GM19468 (cell line): Measurements from ENCODE around the gene GSDMA.
A peak's percentile ranks its signal among the peaks of the same experiment; 100 is the strongest.

Experiments used
- ATAC-seq: cut with Tn5 transposase; IDR thresholded peaks from one replicate; pipeline ENCODE4 v1.9.1; 2021; ENCODE audit warnings: mild to moderate bottlenecking, moderate library complexity, moderate number of reproducible peaks; ENCODE audit not compliant: unreplicated experiment; ENCODE audit errors: extremely low read depth

Gene GSDMA

DNA sequence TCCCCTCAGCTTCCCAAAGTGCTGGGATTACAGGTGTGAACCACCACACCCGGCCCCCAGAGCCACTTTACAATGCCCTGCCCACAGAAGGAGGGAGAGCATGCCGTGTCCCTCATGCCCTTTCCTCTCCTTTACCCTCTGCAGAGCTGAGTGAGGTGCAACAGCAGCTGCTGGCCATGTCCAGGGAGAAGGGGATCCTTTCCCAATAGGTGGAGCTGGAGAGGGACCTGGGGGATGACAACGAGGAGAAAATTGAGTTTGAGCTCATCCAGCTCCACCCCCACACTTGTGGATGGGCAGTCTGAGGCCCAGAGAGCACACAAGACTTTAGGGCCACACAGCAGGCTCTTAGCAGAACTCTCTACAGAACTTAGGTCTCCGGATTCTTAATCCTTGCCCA lies 7.9 kb upstream of the GSDMA start:
- ATAC-seq: no peak

DNA sequence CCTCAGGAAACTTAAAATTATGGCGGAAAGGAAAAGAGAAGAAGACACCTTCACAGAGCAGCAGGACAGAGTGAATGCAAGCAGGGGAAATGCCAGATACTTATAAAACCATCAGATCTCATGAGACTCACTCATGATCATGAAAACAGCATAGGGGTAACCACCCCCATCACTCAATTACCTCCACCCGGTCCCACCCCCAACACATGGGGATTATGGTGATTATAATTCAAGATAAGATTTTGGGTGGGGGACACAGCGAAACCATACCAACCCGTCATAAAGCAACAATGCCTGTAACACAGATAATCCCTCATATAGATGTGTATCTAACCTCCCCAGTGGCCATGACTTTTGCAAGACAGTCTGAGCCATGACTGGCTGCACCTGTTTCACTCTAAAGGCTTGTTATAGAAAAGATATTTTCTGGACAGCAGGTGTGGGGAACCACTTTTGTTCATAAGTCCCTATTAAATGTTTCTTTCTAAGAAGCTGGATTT lies 7.0 kb upstream of the GSDMA start:
- no peak for ATAC-seq

DNA sequence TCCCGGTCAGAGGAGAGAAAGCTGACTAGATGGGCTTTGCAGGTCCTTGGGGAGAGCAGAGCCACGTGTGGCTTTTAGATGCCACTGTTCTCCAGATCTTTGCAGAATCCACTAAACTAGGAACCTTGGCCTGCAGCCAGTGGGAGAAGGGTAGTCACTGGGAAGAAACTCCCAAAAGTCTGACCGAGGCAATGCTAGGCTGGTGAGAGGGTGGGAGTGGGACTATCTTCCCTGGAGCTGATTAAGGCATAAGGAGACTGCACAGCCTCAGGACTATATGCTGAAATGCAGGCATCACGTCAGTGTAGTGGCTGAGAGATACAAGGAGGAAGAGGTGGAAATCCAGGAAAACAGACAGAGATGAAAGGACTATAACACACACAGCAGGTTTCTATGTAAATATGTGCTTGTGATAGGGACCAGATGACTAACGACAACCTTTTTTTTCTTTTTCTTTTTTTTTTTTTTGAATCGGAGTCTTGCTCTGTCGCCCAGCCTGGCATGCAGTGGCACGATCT lies 2.2 kb upstream of the GSDMA start:
- no peak for ATAC-seq

DNA sequence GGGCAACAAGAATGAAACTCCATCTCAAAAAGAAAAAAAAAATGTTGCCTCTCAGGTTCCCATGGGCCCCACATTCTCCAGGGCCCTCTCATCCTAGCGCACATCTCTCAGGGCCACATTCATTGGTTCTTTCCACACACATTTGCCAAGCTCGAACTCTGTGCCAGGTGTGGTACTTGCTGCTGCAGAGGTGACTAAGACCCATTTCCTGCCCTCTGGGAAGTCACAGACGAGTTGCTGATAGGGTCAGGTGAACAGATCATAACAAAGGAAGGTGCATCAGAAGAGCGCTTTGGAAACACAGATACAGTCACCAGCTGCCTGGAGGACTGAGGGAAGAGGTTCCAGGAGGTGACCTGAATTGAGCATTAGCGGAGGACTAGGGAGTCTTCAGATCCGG lies 1.0 kb downstream of the GSDMA start:
- no peak for ATAC-seq

DNA sequence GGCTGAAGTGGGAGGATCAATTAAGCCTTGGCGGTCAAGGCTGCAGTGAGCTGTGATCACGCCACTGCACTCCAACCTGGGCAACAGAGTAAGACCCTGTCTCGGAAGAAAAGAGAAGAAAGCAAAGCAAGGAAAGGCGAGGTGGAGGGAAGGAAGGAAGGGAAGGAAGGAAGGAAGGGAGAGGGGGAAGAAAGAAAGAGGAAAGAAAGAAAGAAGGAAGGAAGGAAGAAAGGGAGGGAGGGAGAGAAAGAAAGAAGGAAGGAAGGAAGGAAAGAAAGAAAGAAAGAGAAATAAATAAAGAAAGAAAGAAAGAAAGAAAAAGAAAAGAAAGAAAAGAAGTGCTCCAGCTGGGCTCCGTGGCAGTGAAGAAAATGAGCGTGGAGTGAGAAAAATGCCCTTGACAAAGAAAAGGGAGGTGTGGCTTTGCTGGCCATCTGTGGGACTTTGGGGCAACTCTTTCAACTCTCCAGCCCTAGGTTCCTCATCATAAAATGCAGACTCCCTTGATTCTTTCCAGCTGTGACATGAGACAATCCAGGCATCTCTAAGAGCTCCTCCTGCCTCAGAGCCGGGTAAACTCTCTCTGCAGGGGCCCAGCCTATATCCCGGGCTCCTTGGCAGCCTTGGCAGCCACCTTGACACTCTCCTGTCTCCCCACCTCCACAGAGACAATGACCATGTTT lies 2.4 kb downstream of the GSDMA start:
- ATAC-seq: no peak

DNA sequence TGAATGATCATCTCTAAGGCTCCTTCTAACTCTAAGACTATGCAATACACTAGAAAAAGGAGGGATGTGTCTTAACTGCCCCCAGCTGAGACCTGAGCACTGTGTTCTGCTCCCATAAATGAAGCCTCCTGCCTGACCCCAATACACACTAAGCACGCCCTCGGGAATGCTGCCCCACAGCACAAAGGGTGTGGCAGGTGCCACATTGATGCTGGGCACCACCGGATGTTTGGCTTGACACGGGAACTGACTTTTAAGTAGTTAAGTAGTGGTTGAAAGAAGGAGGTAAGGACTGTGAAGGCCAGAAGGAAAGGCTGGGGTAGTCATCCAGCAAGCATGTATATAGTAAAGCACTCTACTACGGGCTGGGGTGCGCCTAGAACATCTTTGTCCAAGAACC lies 4.0 kb downstream of the GSDMA start:
- no peak for ATAC-seq

DNA sequence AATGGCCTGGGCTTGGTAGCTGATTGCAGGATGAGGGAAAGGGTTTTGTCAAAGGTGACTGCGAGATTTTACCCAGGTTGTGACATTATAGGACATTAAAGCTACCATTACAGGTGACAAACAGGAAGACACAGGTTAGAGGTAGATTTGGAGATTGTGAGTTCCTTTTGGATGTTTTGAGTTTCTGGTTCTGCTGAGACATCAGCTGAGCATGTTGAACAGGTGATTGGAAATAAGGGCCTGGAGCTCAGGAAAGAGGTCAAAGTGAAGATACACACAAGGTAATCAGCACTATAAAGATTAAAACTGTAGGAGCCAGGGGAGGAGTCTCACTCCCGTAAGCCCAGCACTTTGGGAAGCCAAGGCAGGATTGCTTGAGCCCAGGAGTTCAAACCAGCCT lies 6.0 kb downstream of the GSDMA start:
- ATAC-seq: no peak

DNA sequence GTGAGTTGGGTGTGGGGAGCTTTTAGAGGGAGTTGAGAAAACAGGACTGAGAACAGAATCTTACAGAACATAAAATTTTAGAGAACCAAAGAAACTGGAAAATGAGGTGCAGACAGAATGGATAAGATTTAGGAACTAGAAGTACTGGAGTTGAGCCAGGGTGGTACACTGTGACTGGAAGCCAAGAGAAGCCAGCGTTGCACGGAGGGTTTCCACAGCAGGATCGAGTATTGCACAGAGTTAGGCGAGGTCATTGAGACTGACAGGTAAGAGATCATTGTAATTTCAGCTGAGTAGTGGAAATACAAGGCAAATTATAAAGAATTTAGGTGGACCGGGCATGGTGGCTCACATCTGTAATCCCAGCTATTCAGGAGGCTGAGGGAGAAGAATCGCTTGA lies 6.6 kb downstream of the GSDMA start:
- ATAC-seq: no peak

DNA sequence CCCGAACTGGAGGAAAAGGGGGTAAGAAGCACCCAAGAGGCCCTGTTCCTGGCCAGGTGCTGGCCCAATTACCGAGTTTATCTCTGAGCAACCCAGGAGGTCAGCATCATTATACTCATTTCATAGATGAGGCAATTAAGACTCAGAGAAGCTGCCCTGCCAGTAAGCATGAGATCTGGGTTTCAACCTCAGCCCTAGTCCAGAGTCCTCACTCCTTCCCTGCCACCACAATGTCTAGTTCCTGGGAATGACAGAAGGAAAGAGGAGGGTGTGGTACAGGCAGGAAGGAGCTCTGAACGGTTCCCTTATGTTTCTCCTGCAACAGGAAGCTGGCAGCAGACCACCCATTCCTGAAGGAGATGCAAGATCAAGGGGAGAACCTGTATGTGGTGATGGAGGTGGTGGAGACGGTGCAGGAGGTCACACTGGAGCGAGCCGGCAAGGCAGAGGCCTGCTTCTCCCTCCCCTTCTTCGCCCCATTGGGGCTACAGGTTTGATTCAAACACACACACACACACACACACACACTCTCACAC lies 7.4 kb downstream of the GSDMA start:
- ATAC-seq: no peak

DNA sequence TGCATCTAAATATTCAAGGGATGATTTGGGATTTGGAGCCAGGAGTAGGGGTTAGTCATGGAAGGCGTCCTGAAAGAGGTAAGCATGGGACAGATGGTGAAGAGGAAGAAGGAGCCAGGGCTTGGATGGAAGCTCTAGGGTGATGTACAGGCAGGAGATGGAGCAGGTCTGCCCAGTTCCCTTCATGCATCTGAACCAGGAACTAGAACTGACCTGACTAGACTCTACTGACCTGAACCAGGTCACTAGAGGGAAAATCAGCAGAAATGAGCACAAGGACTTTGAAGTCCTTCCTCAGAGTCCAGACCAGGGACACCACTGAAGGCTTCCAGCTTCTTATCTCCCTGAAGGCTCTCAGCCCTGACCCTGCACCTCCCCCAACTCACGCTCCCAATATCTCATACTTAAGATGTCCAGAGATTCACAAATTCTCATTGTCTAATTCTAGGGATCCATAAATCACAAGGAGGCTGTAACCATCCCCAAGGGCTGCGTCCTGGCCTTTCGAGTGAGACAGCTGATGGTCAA lies 8.3 kb downstream of the GSDMA start:
- ATAC-seq: no peak

DNA sequence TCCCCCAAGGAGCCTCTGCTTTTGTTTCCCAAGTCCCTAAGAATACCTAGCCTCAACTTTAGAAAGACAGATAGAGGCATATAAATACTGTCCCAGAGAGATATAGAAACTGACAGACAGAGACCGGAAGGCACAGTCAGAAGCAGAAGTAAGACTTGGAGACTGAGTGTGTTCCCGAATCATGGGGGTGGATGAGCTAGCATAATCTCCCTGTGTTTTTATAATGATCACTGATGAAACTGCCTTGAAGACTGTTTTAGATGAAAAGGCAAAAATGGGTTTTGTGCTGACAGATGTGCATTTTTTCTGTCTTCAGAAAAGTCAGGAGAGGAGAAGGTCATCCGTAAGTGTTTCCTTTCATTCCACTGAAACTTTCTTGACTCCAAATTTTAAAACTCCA lies 9.5 kb downstream of the GSDMA start:
- no peak for ATAC-seq

DNA sequence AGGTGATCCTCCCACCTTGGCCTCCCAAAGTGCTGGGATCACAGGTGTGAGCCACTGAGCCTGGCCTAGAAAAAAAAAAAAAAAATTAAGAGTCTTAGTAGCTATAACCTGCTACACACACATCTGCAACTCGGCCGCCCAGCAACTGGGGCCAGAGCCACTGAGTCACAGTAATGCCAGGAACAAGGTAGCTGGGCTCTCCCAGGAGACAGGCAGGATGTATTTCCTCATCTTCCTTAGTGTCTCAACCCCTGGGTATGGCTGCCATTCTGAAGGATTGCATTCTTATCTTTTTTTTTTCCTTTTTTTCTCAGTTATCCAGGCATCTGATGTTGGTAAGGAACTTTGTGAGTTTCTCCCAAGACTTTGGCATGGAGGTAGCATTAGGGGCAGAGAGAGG lies 10.7 kb downstream of the GSDMA start:
- ATAC-seq: no peak

DNA sequence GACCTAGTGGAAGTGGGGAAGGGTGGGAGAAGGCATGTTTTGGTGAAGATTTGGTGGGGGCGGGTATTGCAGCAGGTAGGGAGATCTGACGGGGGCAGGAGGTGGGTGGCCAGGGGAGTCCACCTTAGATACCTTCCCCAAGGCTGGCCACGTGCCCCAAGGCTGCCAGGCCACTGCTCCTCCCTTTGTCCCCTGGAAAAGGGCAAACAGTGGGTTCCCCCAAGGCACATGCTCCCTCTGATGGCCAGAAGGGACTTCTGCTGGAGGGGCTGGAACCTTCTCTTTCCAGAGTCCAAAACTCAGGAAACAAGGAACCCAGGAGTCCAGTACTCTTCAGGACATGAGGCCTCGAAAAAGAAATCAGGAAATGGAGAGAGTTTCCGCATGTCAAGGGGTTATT lies 11.6 kb downstream of the GSDMA start:
- ATAC-seq: no peak

DNA sequence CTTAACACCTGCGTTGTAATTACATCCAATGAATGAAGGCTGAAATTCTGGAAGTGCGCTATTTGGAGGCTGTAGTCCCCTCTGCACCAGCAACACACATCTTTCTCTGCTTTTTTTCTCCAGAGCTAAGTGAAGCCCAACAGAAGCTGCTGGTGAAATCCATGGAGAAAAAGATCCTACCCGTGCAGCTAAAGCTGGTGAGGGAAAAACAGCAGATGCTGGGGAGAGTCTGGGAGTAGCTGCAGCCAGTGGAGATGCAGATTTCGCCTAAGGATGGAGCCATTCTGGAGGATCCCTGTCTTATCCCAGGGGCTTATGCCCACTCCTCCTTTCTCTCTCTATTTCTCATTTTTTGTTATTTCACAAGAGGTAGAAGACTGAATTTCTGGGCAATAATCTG lies 13.0 kb downstream of the GSDMA start:
- no peak for ATAC-seq

DNA sequence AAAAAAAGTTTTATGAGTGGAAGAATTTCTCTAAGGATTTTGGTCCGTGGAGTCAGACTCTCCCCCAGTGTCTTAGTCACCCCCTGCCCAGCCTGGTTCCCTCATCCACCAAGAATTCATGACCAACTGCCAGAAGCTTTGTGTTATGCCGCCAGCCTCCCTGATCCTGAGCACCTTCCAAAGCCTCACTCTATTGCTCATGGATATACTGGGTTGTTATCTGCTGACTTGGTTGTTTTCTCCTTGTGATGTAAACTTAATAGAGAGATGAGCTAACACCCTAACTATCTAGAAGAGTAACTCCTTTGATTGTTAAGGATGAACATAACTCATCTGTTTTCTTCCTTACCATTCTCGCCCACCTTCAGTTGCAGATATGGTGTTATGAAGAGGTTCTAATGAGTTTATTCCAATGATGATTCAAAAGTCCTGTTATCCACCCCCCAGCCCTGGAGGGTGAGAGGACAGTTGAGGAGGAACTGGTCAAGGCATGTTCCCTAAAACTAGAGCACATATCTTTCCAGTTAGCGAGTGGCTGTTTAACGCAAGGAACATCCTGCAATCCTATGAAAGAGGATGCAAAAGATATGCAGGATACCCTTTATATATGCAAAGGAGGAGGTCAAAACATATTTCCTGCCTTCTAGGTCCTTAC lies 16.3 kb downstream of the GSDMA start:
- no peak for ATAC-seq

DNA sequence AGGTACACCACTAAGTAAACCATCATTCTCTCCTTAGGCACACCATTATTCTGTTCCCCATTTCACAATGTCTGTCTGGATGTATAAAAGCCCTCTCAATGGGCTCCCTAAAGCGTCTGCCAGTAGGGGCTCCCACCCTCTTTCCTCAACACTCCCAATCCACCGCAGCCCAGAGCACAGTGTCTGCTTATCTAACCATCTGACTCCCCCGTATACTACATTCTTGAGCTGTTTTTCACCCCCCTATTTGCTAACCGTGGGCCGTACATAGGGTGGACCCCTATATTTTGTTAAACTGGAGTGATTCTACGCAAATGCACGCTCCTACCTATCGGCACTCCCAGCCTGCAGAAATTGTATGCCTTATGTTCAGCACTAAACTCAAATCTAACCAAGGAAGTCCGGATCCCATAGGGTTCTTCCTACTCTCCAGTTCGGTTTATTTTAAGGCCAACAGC lies 17.1 kb downstream of the GSDMA start:
- no peak for ATAC-seq

DNA sequence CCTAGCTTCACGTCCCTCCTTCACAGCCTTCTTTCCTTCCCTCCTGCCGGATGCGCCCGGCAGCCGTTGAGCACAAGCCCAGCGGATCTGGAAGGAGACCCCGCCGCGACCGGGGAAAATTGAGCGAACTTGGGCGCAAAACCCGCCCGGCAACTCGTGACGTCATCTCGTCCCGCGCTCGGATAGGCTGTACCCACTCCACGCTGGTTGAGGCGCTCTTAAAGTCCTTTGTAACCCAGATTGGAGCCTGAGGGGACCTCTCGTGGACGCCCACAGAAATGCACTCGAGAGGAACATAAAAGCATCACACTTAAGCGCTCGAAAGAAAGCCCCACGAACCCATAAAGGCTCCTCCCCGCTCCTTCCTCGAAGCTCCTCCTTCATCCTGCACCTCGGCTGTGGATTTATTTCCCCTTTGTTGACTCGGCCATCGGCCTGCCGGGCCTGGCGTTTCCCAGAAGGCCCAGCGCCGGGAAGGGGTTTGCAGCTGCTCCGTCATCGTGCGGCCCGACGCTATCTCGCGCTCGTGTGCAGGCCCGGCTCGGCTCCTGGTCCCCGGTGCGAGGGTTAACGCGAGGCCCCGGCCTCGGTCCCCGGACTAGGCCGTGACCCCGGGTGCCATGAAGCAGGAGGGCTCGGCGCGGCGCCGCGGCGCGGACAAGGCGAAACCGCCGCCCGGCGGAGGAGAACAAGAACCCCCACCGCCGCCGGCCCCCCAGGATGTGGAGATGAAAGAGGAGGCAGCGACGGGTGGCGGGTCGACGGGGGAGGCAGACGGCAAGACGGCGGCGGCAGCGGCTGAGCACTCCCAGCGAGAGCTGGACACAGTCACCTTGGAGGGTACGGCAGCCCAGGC lies 17.8 kb downstream of the GSDMA start, which contains the start of gene PSMD3:
PSMD3 (plus strand) TSS at position 457 of the 856 bp plus-strand sequence; CDS start at position 621, 164 bp downstream.
- ATAC-seq: peak; percentile 89

DNA sequence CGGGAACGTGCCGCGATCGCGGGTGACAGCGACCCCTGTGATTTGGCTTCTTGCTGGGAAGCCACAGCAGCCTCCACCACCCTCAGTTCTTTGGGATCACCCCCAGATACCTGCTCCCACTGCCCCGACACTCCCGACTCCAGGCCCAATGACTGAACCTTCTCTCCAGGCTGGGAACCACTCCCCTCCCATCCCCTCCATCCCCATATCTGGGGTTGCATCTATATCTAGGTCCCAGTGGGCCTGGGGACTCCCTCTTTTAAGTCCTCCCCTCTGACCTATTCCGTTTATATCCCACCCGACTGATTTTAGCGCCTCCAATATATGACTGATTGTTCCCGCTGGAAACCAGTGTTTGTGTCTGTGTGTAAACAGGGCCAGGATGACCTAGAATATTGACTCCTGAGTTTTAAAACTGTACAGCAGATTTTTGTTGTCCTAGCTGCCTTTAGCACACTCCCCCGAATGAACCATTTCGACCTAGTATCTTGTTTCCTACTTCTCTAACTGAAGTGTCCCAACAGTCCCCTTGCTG lies 18.5 kb downstream of the GSDMA start:
- ATAC-seq: no peak

DNA sequence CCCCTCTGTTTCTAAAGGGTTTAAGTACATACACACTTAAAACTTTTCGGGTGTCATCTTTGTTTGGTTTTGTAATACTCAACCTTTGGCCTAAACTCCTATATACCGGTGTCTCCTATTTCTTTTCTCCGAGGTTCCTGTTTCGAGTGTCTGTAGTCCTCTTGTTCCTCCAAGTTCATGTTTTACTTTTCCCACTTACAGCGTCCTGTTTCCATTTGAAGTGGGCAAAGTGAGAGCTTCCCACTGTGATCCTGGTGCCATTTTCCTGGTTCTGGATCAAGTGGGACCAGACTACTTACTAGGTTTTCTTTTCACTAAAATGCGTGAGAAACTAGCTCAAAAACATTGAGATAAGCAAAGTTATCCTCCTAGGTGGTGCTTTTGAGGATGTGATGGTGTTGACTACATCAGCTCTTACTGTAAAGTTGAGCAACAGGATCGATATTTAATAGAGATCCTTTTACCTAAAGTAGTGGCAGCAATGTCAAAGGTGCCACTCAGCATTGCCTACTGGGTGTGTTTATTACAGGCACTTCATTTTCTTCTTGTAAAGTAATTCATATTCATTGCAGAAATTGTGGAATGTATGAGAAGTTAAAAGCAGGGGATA lies 19.1 kb downstream of the GSDMA start:
- no peak for ATAC-seq
